ENCODE data around the gene STARD7. TPM values are rescaled to one million over a fixed set of nuclear protein-coding genes. Genes with fewer than 3 reads are reported as not detected.

The STARD7 gene
- total RNA-seq, 6 experiments from 2014 or later = 52.8 to 83.9 (median 65.4) TPM

GRCh38 chr2:96175951-96176350 lies 32.7 kb downstream of the STARD7 start:
- intact Hi-C loops (cut with DNase I) = no loop called here
- no peak for ATAC-seq
- Histone ChIP-seq H3K36me3 (no peaks in the 10 kb centered on the region), H3K4me1 (no peaks in the 10 kb centered on the region), H3K27ac (no peak overlapping the region), H3K27me3 (no peaks in the 10 kb centered on the region), H3K4me3 (no peak overlapping the region), H3K9me3 (no peaks in the 10 kb centered on the region)
- DNase-seq = no peak
- TF ChIP-seq POLR2A (IDR thresholded peaks at IDR 0.05) = no peak
- TF ChIP-seq, protein P1, sequence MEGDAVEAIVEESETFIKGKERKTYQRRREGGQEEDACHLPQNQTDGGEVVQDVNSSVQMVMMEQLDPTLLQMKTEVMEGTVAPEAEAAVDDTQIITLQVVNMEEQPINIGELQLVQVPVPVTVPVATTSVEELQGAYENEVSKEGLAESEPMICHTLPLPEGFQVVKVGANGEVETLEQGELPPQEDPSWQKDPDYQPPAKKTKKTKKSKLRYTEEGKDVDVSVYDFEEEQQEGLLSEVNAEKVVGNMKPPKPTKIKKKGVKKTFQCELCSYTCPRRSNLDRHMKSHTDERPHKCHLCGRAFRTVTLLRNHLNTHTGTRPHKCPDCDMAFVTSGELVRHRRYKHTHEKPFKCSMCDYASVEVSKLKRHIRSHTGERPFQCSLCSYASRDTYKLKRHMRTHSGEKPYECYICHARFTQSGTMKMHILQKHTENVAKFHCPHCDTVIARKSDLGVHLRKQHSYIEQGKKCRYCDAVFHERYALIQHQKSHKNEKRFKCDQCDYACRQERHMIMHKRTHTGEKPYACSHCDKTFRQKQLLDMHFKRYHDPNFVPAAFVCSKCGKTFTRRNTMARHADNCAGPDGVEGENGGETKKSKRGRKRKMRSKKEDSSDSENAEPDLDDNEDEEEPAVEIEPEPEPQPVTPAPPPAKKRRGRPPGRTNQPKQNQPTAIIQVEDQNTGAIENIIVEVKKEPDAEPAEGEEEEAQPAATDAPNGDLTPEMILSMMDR (IDR thresholded peaks at IDR 0.05) = no peak
- WGBS (ENCODE audit: insufficient coverage, low coverage, low lambda C conversion rate, missing lambda C conversion rate) = 71% methylated on average over 5 of the region's 6 CpGs

GRCh38 chr2:96174251-96175144 lies 34.1 kb downstream of the STARD7 start:
- TF ChIP-seq, protein P1 (IDR thresholded peaks at IDR 0.05) = peak; percentile 86 to 97 (median 94)
- TF ChIP-seq POLR2A (IDR thresholded peaks at IDR 0.05) = no peak
- Histone ChIP-seq H3K4me1 (no peaks in the 10 kb centered on the region), H3K27ac (no peak overlapping the region), H3K9me3 (no peaks in the 10 kb centered on the region), H3K4me3 (no peak overlapping the region), H3K27me3 (no peaks in the 10 kb centered on the region), H3K36me3 (no peaks in the 10 kb centered on the region)
- intact Hi-C loops (cut with DNase I) = no loop called here
- 30% methylated on average over 3 of the region's 8 CpGs for WGBS (ENCODE audit: insufficient coverage, low coverage, low lambda C conversion rate, missing lambda C conversion rate)
- ATAC-seq (peak; percentile 98 to 100 (median 100)), DNase-seq (peak; percentile 77 to 80 (median 78))

- no peak overlapping the region for H3K4me3 ChIP-seq
- 89% methylated on average over 10 of the region's 15 CpGs for WGBS (ENCODE audit: insufficient coverage, low coverage, low lambda C conversion rate, missing lambda C conversion rate)
- no peak for DNase-seq
- no peaks in the 10 kb centered on the region for H3K27me3 ChIP-seq
- TF ChIP-seq, protein P1 (IDR thresholded peaks at IDR 0.05) = no peak
- no peak for TF ChIP-seq POLR2A (IDR thresholded peaks at IDR 0.05)
- no peak overlapping the region for H3K27ac ChIP-seq
- H3K4me1 ChIP-seq = no peaks in the 10 kb centered on the region
- H3K9me3 ChIP-seq = no peaks in the 10 kb centered on the region
- no peak for ATAC-seq
- H3K36me3 ChIP-seq = no peaks in the 10 kb centered on the region
- intact Hi-C loops (cut with DNase I) = no loop called here
Observed at GRCh38 chr2:96171831-96172230, 36.8 kb downstream of the STARD7 start.

- DNase-seq (no peak), ATAC-seq (no peak)
- Histone ChIP-seq H3K9me3 (no peaks in the 10 kb centered on the region), H3K27ac (no peak overlapping the region), H3K4me3 (no peak overlapping the region), H3K27me3 (no peaks in the 10 kb centered on the region), H3K36me3 (no peaks in the 10 kb centered on the region), H3K4me1 (no peaks in the 10 kb centered on the region)
- TF ChIP-seq POLR2A (IDR thresholded peaks at IDR 0.05) = no peak
- TF ChIP-seq, protein P1 (IDR thresholded peaks at IDR 0.05) = no peak
- WGBS (ENCODE audit: insufficient coverage, low coverage, low lambda C conversion rate, missing lambda C conversion rate) = 94% methylated on average over 3 of the region's 3 CpGs
- intact Hi-C loops (cut with DNase I) = no loop called here
Observed at GRCh38 chr2:96170626-96171025, 38.0 kb downstream of the STARD7 start.

All from right lobe of liver (tissue), 6 donors.